GM18517 (cell line): Measurements from ENCODE around the gene TCEAL4.
A peak's percentile ranks its signal among the peaks of the same experiment; 100 is the strongest.
"Not testable (repeated sequence)": the region's sequence is repeated elsewhere in the genome, so short reads cannot be mapped to it uniquely, and the experiment has no call there.

Source experiments
- ATAC-seq: cut with Tn5 transposase; IDR thresholded peaks from one replicate; pipeline ENCODE4 v1.9.1; 2021; ENCODE audit warnings: mild to moderate bottlenecking, moderate library complexity; ENCODE audit not compliant: unreplicated experiment

TCEAL4 gene

GRCh38 chrX:103586659-103587058, 1.3 kb downstream of the TCEAL4 start:
- no peak for ATAC-seq

GRCh38 chrX:103592295-103592694, 7.0 kb downstream of the TCEAL4 start:
- not testable (repeated sequence) for ATAC-seq

GRCh38 chrX:103595202-103595601, 9.9 kb downstream of the TCEAL4 start:
- ATAC-seq, result not testable (repeated sequence)

- ATAC-seq, result peak; percentile 52
Observed at GRCh38 chrX:103607364-103608305, 22.3 kb downstream of the TCEAL4 start, which contains the start of gene TCEAL3. TCEAL3 (plus strand) TSS chrX:103607963; CDS start chrX:103609065, 1,102 bp downstream.

GRCh38 chrX:103608306-103608963, 23.1 kb downstream of the TCEAL4 start:
- peak; percentile 28 for ATAC-seq

GRCh38 chrX:103610282-103610681, 25.0 kb downstream of the TCEAL4 start:
- no peak for ATAC-seq

GRCh38 chrX:103613362-103613890, 28.1 kb downstream of the TCEAL4 start:
- ATAC-seq, result no peak

GRCh38 chrX:103614999-103615398, 29.7 kb downstream of the TCEAL4 start:
- no peak for ATAC-seq

GRCh38 chrX:103615781-103616371, 30.6 kb downstream of the TCEAL4 start:
- no peak for ATAC-seq

- ATAC-seq, result no peak
Observed at GRCh38 chrX:103616676-103617186, 31.4 kb downstream of the TCEAL4 start.

- ATAC-seq, result no peak
Observed at GRCh38 chrX:103624111-103624510, 38.8 kb downstream of the TCEAL4 start.

- no peak for ATAC-seq
Observed at GRCh38 chrX:103626855-103627254, 41.5 kb downstream of the TCEAL4 start.

GRCh38 chrX:103628386-103629317, 43.3 kb downstream of the TCEAL4 start, which contains the start of gene TCEAL1:
TCEAL1 (plus strand) TSS chrX:103628975; CDS start chrX:103629917, 942 bp downstream.
- peak; percentile 66 for ATAC-seq

GRCh38 chrX:103629318-103630170, 44.2 kb downstream of the TCEAL4 start:
- ATAC-seq, result no peak

- ATAC-seq, result no peak
Observed at GRCh38 chrX:103630171-103630511, 44.8 kb downstream of the TCEAL4 start.

GRCh38 chrX:103631145-103631544, 45.8 kb downstream of the TCEAL4 start:
- no peak for ATAC-seq

GRCh38 chrX:103635436-103635835, 50.1 kb downstream of the TCEAL4 start:
- no peak for ATAC-seq
